ENCODE measurements around the gene ZBTB3.

DNA sequence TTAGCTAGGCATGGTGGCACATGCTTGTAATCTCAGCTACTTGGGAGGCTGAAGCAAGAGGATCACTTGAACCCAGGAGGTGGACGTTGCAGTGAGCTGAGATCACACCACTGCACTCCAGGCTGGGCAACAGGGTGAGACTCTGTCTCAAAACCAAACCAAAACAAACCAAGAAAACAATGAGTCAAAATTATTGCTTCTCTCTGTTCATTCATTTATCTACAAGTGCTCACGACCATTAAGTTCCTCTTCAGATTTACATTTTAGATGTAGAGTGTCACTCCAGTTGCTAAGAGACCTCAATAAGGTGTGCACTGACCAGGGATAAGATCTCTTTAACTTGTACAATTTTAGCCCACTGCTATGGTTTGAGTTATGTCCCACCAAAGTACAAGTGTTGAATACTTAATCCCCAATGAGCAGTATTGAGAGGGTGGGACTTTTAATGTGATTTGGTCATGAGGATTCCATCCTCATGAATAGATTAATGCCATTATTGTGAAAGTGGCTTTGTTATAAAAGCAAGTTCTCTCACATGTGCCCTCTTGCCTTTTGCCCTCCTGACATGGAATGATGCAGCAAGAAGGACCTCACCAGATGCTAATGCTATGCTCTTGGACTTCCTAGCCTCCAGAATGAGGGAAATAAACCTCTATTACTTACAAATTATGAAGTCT lies 34.5 kb downstream of the ZBTB3 start:
- no peak for TF ChIP-seq NR2F2 (IDR thresholded peaks at IDR 0.05)
- TF ChIP-seq CTCF (IDR thresholded peaks at IDR 0.05; ENCODE audit: low read depth, low read length, missing input control), result no peak
